Measurements from ENCODE around the gene KRT36. TPM values are rescaled to one million over a fixed set of nuclear protein-coding genes. Genes with fewer than 3 reads are reported as not detected.

Gene KRT36
- total and polyA plus RNA-seq, 2 donors (not counting 3 experiments of a cell fraction or from before 2014, with no cell fraction given) = 0.04 TPM; not detected in 1

DNA sequence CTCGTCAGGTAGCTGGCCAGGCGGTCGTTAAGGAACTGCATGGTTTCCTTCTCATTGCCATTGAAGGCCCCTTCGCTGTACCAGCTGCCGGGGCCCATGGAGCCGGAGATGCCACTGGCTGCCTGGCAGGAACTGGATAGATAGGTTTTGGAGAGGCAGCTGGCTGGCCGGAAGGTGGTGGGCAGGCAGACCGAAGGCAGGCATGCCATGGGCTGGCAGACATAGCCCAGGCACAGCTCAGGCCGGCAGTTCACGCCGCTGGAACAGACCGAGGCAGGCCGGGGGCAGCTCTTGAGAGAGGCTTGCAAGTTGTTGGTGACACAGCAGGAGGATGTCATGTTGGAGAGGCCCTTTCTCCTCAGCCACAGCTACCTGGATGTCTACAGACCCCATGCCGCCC is 22.7 kb downstream of the KRT36 start, which contains the start of gene KRT32:
TSS of gene KRT32 (minus strand) at position 399 of the 400 bp plus-strand sequence. CDS start at position 338, 61 bp downstream.
- Histone ChIP-seq H3K4me1 (ENCODE audit: control insufficient read depth, extremely low read depth, insufficient read depth, low read length) (no peaks in the 10 kb centered on the region), H3K4me2 (ENCODE audit: insufficient read depth, low read length) (no peak within 1 kb of the TSS), H3K36me3 (ENCODE audit: control insufficient read depth in 2 of 2, extremely low read depth in 1 of 2, insufficient read depth in 2 of 2, low read length in 2 of 2) (no peaks in the 10 kb centered on the region), H3K4me3 (replicated peaks in 1 of 3; ENCODE audit: insufficient read depth in 1 of 3, low read depth in 1 of 3, low read length in 3 of 3) (no peak within 1 kb of the TSS), H4K20me1 (replicated peaks; ENCODE audit: control insufficient read depth, extremely low read depth, insufficient read depth, low read length) (no peaks in the 10 kb centered on the region), H3K9me1 (replicated peaks; ENCODE audit: control insufficient read depth, extremely low read depth, insufficient read depth, low read length) (no peaks in the 10 kb centered on the region), H2AFZ (ENCODE audit: low read depth, low read length) (no peak within 1 kb of the TSS), H3K9ac (replicated peaks; ENCODE audit: extremely low read depth, insufficient read depth, low read length) (no peak within 1 kb of the TSS), H3K79me2 (ENCODE audit: control insufficient read depth, insufficient read depth, low read length) (no peaks in the 10 kb centered on the region), H3K27me3 (ENCODE audit: control insufficient read depth in 2 of 2, insufficient read depth in 2 of 2, low read length in 2 of 2) (peaks cover 3 to 9% of the 10 kb centered on the region in 2 experiments), H3K27ac (ENCODE audit: insufficient read depth, low read depth, low read length) (no peak within 1 kb of the TSS), H3K9me3 (replicated peaks; ENCODE audit: control insufficient read depth, insufficient read depth, low read length) (no peaks in the 10 kb centered on the region)
- TF ChIP-seq EZH2 (IDR thresholded peaks at IDR 0.05; ENCODE audit: borderline replicate concordance, low read depth, low read length, severe bottlenecking) (no peak), GATA2 (IDR thresholded peaks at IDR 0.05; ENCODE audit: insufficient read depth, insufficient read length, low read depth, low read length) (no peak), POLR2AphosphoS5 (IDR thresholded peaks at IDR 0.05; ENCODE audit: insufficient read depth, low read depth, low read length) (no peak), MYC (IDR thresholded peaks at IDR 0.05; ENCODE audit: low read depth, low read length) (no peak), FOS (IDR thresholded peaks at IDR 0.05; ENCODE audit: borderline replicate concordance, insufficient read depth, low read length) (no peak), POLR2A (IDR thresholded peaks at IDR 0.05; ENCODE audit: low read depth, low read length) (no peak), JUN (IDR thresholded peaks at IDR 0.05; ENCODE audit: borderline replicate concordance, insufficient read depth, insufficient read length, low read depth) (no peak)
- TF ChIP-seq, protein P1, sequence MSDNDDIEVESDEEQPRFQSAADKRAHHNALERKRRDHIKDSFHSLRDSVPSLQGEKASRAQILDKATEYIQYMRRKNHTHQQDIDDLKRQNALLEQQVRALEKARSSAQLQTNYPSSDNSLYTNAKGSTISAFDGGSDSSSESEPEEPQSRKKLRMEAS (IDR thresholded peaks at IDR 0.05; ENCODE audit: insufficient read depth, insufficient read length) = no peak
- TF ChIP-seq, protein P2, sequence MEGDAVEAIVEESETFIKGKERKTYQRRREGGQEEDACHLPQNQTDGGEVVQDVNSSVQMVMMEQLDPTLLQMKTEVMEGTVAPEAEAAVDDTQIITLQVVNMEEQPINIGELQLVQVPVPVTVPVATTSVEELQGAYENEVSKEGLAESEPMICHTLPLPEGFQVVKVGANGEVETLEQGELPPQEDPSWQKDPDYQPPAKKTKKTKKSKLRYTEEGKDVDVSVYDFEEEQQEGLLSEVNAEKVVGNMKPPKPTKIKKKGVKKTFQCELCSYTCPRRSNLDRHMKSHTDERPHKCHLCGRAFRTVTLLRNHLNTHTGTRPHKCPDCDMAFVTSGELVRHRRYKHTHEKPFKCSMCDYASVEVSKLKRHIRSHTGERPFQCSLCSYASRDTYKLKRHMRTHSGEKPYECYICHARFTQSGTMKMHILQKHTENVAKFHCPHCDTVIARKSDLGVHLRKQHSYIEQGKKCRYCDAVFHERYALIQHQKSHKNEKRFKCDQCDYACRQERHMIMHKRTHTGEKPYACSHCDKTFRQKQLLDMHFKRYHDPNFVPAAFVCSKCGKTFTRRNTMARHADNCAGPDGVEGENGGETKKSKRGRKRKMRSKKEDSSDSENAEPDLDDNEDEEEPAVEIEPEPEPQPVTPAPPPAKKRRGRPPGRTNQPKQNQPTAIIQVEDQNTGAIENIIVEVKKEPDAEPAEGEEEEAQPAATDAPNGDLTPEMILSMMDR (IDR thresholded peaks at IDR 0.05; ENCODE audit: extremely low read depth in 1 of 2, insufficient read depth in 1 of 2, low read depth in 1 of 2, low read length in 2 of 2) = no peak
- dilution Hi-C loops (cut with MboI; ENCODE audit: extremely low pct_ligation_motif_present, low sequenced_read_pairs) = no loop called here
- ChIA-PET CTCF (interaction anchor here (1.0 to 1.1 kb wide), 2 partner anchors 20 to 82 kb away, joined by 4 read pairs; no protein-coding TSS in a partner anchor), POLR2A (no interaction called here)
- intact Hi-C loops (cut with micrococcal nuclease) = no loop called here
- DNase-seq (ENCODE audit: low read depth, low spot score) (no peak), FAIRE-seq (no peak)
- no TSS peak for BruUV-seq (replicated peaks)

Measured in endothelial cell of umbilical vein (primary cell).